ENCODE data around the gene LRRC52. TPM values are rescaled to one million over a fixed set of nuclear protein-coding genes. Genes with fewer than 3 reads are reported as not detected.
"Not testable (repeated sequence)": the region's sequence is repeated elsewhere in the genome, so short reads cannot be mapped to it uniquely, and the experiment has no call there.

LRRC52 gene
- total RNA-seq, 2 donors from 2014 or later, result not detected

- intact Hi-C loops (cut with DNase I), result no loop called here
- Histone ChIP-seq H3K27ac (no peak overlapping the region), H3K36me3 (no peaks in the 10 kb centered on the region), H3K4me1 (peaks cover 5% of the 10 kb centered on the region), H3K9ac (ENCODE audit: low read depth in 2 of 2, low read length in 2 of 2) (no peak overlapping the region), H3K27me3 (no peaks in the 10 kb centered on the region), H3K9me3 (no peaks in the 10 kb centered on the region), H3K4me3 (no peak overlapping the region)
- no peak for DNase-seq
- no peak for TF ChIP-seq CTCF (IDR thresholded peaks at IDR 0.05)
Measured at GRCh38 chr1:165605246-165605645, 61.4 kb downstream of the LRRC52 start.

GRCh38 chr1:165606676-165607075 is 62.9 kb downstream of the LRRC52 start:
- intact Hi-C loops (cut with DNase I); H3K27ac ChIP-seq; H3K36me3 ChIP-seq; H3K4me1 ChIP-seq; H3K9ac ChIP-seq (ENCODE audit: low read depth in 2 of 2, low read length in 2 of 2); H3K27me3 ChIP-seq; H3K4me3 ChIP-seq; DNase-seq; H3K9me3 ChIP-seq: not testable (repeated sequence)

- H3K4me3 ChIP-seq, result no peak overlapping the region
- H3K9ac ChIP-seq (ENCODE audit: low read depth in 2 of 2, low read length in 2 of 2), result no peak overlapping the region
- no peaks in the 10 kb centered on the region for H3K36me3 ChIP-seq
- H3K27me3 ChIP-seq, result no peaks in the 10 kb centered on the region
- TF ChIP-seq CTCF (IDR thresholded peaks at IDR 0.05), result no peak
- DNase-seq, result no peak
- no peaks in the 10 kb centered on the region for H3K4me1 ChIP-seq
- intact Hi-C loops (cut with DNase I), result no loop called here
- no peak overlapping the region for H3K27ac ChIP-seq
- H3K9me3 ChIP-seq, result no peaks in the 10 kb centered on the region
Measured at GRCh38 chr1:165610866-165611265, 67.1 kb downstream of the LRRC52 start.

GRCh38 chr1:165612062-165612461 is 68.3 kb downstream of the LRRC52 start:
- intact Hi-C loops (cut with DNase I), result no loop called here
- Histone ChIP-seq H3K27ac (no peak overlapping the region), H3K4me1 (no peaks in the 10 kb centered on the region), H3K9ac (ENCODE audit: low read depth in 2 of 2, low read length in 2 of 2) (no peak overlapping the region), H3K9me3 (no peaks in the 10 kb centered on the region), H3K36me3 (no peaks in the 10 kb centered on the region), H3K27me3 (no peaks in the 10 kb centered on the region), H3K4me3 (no peak overlapping the region)
- no peak for TF ChIP-seq CTCF (IDR thresholded peaks at IDR 0.05)
- DNase-seq, result no peak

Other genes starting within 250 kb of the LRRC52 start
- gene LMX1A, start 187.3 kb upstream of the LRRC52 start, total RNA-seq, result under 1 TPM; 0.22 to 0.64 TPM
- gene RXRG, start 98.9 kb upstream of the LRRC52 start, total RNA-seq, result under 1 TPM; 0.20 to 0.74 TPM
- gene MGST3, start 87.2 kb downstream of the LRRC52 start, total RNA-seq, result 100 to 1,000 TPM; 338 to 410 TPM
- gene ALDH9A1, start 154.6 kb downstream of the LRRC52 start, total RNA-seq, result 10 to 100 TPM; 62.3 to 77.4 TPM
- gene TMCO1, start 224.9 kb downstream of the LRRC52 start, total RNA-seq, result 100 to 1,000 TPM; 149 to 173 TPM